GM12891 (cell line): ENCODE results near the gene FAM149A.

ENCODE experiments used
- DNase-seq: peaks from one replicate; pipeline ENCODE4 v3.0.0; 2011; ENCODE audit warnings: low spot score; ENCODE audit not compliant: insufficient read length
- FAIRE-seq: peaks from 2 replicates; lab custom pipeline; 2011; peaks lifted over from hg19 to GRCh38; lab: Jason Lieb, UNC
- PAX5 ChIP-seq: IDR thresholded peaks from 2 replicates; pipeline ENCODE4 v1.6.1; 2011; ENCODE audit warnings: low read length, moderate library complexity, mild to moderate bottlenecking; ENCODE audit not compliant: insufficient read depth, severe bottlenecking
- POLR2A ChIP-seq: IDR thresholded peaks from 2 replicates; pipeline ENCODE4 v1.6.1; 2011; ENCODE audit warnings: low read depth, low read length, control low read depth
- POLR2AphosphoS5 ChIP-seq: IDR thresholded peaks from 2 replicates; pipeline ENCODE4 v1.6.1; 2011; ENCODE audit warnings: low read depth, low read length, control low read depth
- POU2F2 ChIP-seq: IDR thresholded peaks from 2 replicates; pipeline ENCODE4 v1.6.1; 2011; ENCODE audit warnings: low read depth, mild to moderate bottlenecking, control low read depth, low read length, moderate library complexity
- SPI1 ChIP-seq: IDR thresholded peaks from 2 replicates; pipeline ENCODE4 v1.6.1; 2011; ENCODE audit warnings: low read depth, low read length, control low read depth
- TAF1 ChIP-seq: IDR thresholded peaks from 2 replicates; pipeline ENCODE4 v1.6.1; 2011; ENCODE audit warnings: low read depth, low read length, control low read depth

The FAM149A gene

GRCh38 chr4:186104890-186105646, 564 bp downstream of the FAM149A start:
- TF ChIP-seq POU2F2 (no peak), POLR2A (no peak), TAF1 (no peak), PAX5 (no peak), POLR2AphosphoS5 (no peak), SPI1 (no peak)
- FAIRE-seq (no peak), DNase-seq (peak; percentile 44)

GRCh38 chr4:186105647-186106321, 1.3 kb downstream of the FAM149A start:
- DNase-seq (no peak), FAIRE-seq (no peak)

GRCh38 chr4:186107947-186108346, 3.4 kb downstream of the FAM149A start:
- TF ChIP-seq PAX5 (no peak), SPI1 (no peak), POLR2A (no peak), POU2F2 (no peak), POLR2AphosphoS5 (no peak), TAF1 (no peak)
- DNase-seq (no peak), FAIRE-seq (no peak)

More at GRCh38 chr4:186105647-186106321, 1.3 kb downstream of the FAM149A start:
- TF ChIP-seq POLR2AphosphoS5 (no peak), TAF1 (no peak), SPI1 (no peak), POLR2A (no peak), POU2F2 (no peak), PAX5 (no peak)

- TF ChIP-seq PAX5 (no peak), POLR2AphosphoS5 (no peak), TAF1 (no peak), POLR2A (no peak), POU2F2 (no peak), SPI1 (no peak)
- DNase-seq (no peak), FAIRE-seq (no peak)
Observed at GRCh38 chr4:186108391-186108790, 3.9 kb downstream of the FAM149A start.

- DNase-seq: no peak
- FAIRE-seq: no peak
- TF ChIP-seq TAF1: no peak
- TF ChIP-seq PAX5: no peak
- no peak for TF ChIP-seq POLR2AphosphoS5
- TF ChIP-seq POU2F2: no peak
- TF ChIP-seq SPI1: no peak
- TF ChIP-seq POLR2A: no peak
Observed at GRCh38 chr4:186109245-186109644, 4.7 kb downstream of the FAM149A start.

GRCh38 chr4:186116697-186117096, 12.2 kb downstream of the FAM149A start:
- no peak for DNase-seq
- no peak for FAIRE-seq
- TF ChIP-seq POLR2AphosphoS5: no peak
- no peak for TF ChIP-seq POU2F2
- TF ChIP-seq SPI1: no peak
- no peak for TF ChIP-seq POLR2A
- TF ChIP-seq PAX5: no peak
- no peak for TF ChIP-seq TAF1

GRCh38 chr4:186118582-186118981, 14.1 kb downstream of the FAM149A start:
- DNase-seq (no peak), FAIRE-seq (no peak)
- TF ChIP-seq POU2F2: no peak
- no peak for TF ChIP-seq POLR2A
- TF ChIP-seq PAX5: no peak

GRCh38 chr4:186121057-186121456, 16.6 kb downstream of the FAM149A start:
- FAIRE-seq (no peak), DNase-seq (no peak)
- TF ChIP-seq PAX5 (no peak), POLR2AphosphoS5 (no peak), POLR2A (no peak), TAF1 (no peak), SPI1 (no peak)

GRCh38 chr4:186128842-186129241, 24.3 kb downstream of the FAM149A start:
- FAIRE-seq (peak; percentile 80), DNase-seq (no peak)
- TF ChIP-seq POLR2A (no peak), SPI1 (no peak), POLR2AphosphoS5 (no peak), POU2F2 (no peak), TAF1 (no peak), PAX5 (no peak)

- TF ChIP-seq POLR2A (no peak), POU2F2 (no peak), TAF1 (no peak), SPI1 (no peak), PAX5 (no peak), POLR2AphosphoS5 (no peak)
- FAIRE-seq (no peak), DNase-seq (no peak)
Observed at GRCh38 chr4:186131935-186132334, 27.4 kb downstream of the FAM149A start.
